Temporal lobe (tissue), 2 donors: Measurements from ENCODE around the gene KRTAP6-3. TPM values are rescaled to one million over a fixed set of nuclear protein-coding genes. Genes with fewer than 3 reads are reported as not detected.

Experiments used
- small RNA-seq: library from RNA; depleted of rRNA; stranded (forward); fragments of <200 nt; gene quantifications from one replicate; pipeline ENCODE3, GENCODE V24; 2014; ENCODE audit warnings: low replicate concordance
- total RNA-seq: library from RNA; depleted of rRNA; stranded (reverse); fragments of >200 nt; gene quantifications from one replicate; pipeline ENCODE4 v1.2.3, GENCODE V29; 2014

Gene KRTAP6-3
- total RNA-seq, 1 donor from 2014 or later, result not detected

Small RNA genes lying within 50 kb of the gene (small RNA-seq; reads per million reads assigned to genes)
- not detected for gene KRTAP20-1
- gene KRTAP20-3, result not detected
- gene KRTAP20-4, result not detected
- gene KRTAP22-1, result not detected
- gene KRTAP22-2, result not detected

Other genes with a start within 250 kb of the KRTAP6-3 start
- not detected for gene KRTAP23-1, start 243.8 kb upstream of the KRTAP6-3 start, total RNA-seq
- gene KRTAP13-2, start 220.2 kb upstream of the KRTAP6-3 start, total RNA-seq, result not detected
- not detected for gene KRTAP13-1, start 196.4 kb upstream of the KRTAP6-3 start, total RNA-seq
- not detected for gene KRTAP13-3, start 166.5 kb upstream of the KRTAP6-3 start, total RNA-seq
- not detected for gene KRTAP13-4, start 162.2 kb upstream of the KRTAP6-3 start, total RNA-seq
- gene KRTAP15-1, start 152.2 kb upstream of the KRTAP6-3 start, total RNA-seq, result not detected
- gene KRTAP19-1, start 112.1 kb upstream of the KRTAP6-3 start, total RNA-seq, result not detected
- not detected for gene KRTAP19-2, start 105.0 kb upstream of the KRTAP6-3 start, total RNA-seq
- gene KRTAP19-3, start 100.4 kb upstream of the KRTAP6-3 start, total RNA-seq, result not detected
- gene KRTAP19-4, start 95.3 kb upstream of the KRTAP6-3 start, total RNA-seq, result not detected
- gene KRTAP19-5, start 90.3 kb upstream of the KRTAP6-3 start, total RNA-seq, result not detected
- not detected for gene KRTAP19-6, start 50.6 kb upstream of the KRTAP6-3 start, total RNA-seq
- gene KRTAP19-7, start 31.1 kb upstream of the KRTAP6-3 start, total RNA-seq, result not detected
- gene KRTAP22-2, start 2.0 kb upstream of the KRTAP6-3 start, total RNA-seq, result not detected
- gene KRTAP6-2, start 6.5 kb downstream of the KRTAP6-3 start, total RNA-seq, result not detected
- not detected for gene KRTAP22-1, start 8.6 kb downstream of the KRTAP6-3 start, total RNA-seq
- not detected for gene KRTAP6-1, start 21.5 kb downstream of the KRTAP6-3 start, total RNA-seq
- gene KRTAP20-1, start 24.0 kb downstream of the KRTAP6-3 start, total RNA-seq, result not detected
- gene KRTAP20-4, start 28.2 kb downstream of the KRTAP6-3 start, total RNA-seq, result not detected
- not detected for gene KRTAP20-2, start 42.8 kb downstream of the KRTAP6-3 start, total RNA-seq
- gene KRTAP20-3, start 50.4 kb downstream of the KRTAP6-3 start, total RNA-seq, result not detected
- not detected for gene KRTAP21-3, start 126.3 kb downstream of the KRTAP6-3 start, total RNA-seq
- gene KRTAP21-2, start 154.8 kb downstream of the KRTAP6-3 start, total RNA-seq, result not detected
- not detected for gene KRTAP21-1, start 163.0 kb downstream of the KRTAP6-3 start, total RNA-seq
- gene KRTAP8-1, start 220.8 kb downstream of the KRTAP6-3 start, total RNA-seq, result not detected
- not detected for gene KRTAP7-1, start 237.3 kb downstream of the KRTAP6-3 start, total RNA-seq